ENCODE data around the gene CCDC183.
"Not testable (repeated sequence)": the region's sequence is repeated elsewhere in the genome, so short reads cannot be mapped to it uniquely, and the experiment has no call there.

CCDC183 gene

DNA sequence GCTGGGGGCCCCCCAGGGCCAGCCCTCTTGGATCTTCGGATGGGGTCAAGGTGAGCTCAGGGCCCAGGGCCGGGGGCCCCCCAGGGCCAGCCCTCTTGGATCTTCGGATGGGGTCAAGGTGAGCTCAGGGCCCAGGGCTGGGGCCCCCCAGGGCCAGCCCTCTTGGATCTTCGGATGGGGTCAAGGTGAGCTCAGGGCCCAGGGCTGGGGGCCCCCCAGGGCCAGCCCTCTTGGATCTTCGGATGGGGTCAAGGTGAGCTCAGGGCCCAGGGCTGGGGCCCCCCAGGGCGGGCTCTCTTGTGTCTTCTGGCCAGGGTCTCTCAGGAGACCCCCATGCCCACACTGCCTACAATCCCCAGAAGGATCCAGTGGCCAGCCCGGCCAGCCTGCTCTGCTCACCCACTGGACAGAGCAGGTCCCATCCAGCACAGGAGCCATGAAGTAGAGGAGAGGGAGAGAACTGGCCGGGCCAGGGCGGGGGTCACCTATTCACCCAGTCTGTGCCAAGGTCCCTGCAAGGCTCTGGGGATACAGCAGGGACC is 6.9 kb downstream of the CCDC183 start:
- DNase-seq = not testable (repeated sequence)

DNA sequence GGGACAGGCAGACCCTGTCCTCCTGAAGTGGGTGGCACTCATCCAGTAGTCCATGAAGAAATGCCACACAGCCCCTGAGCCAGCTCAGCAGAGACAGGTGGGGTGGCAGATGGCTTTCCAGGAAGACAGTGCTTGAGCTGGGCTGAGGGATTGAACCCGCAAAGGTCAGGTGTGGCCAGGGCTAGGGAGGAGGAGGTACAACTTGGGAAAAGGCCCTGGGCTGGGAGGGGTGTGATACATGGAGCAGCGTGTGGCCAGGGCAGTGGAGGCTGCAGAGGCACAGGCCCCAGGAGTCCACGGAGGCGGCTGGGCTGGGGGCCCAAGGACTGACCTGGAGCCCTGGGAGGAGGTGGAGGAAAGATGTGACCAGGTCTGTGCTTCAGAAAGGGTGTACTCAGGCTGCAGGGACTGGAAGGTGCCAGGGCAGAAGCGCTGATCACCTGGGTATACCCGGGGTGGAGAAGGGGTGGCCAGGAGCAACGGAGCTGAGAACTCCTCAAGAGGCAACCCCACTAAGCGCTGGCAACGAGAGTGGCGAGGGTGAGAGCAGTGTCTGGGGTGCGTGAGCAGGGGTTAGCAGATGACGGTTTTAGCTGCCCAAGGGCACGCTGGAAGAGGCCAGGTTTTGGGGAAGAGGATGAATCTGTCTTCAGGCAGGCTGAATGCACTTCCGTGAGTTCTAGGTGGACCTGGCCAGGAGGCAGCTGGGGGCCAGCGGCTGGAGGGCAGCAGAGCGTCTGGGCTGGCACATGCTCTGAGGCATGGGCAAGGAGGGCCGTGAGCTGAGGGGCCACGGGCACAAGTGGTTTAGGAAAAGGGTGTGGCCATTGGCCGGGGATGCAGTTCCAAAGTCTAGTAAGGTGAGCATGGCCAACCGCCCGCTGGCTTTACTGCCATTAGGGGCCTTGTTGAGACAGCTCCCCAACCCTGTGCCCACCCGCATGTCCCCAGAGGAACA is 7.7 kb downstream of the CCDC183 start:
- DNase-seq = no peak

DNA sequence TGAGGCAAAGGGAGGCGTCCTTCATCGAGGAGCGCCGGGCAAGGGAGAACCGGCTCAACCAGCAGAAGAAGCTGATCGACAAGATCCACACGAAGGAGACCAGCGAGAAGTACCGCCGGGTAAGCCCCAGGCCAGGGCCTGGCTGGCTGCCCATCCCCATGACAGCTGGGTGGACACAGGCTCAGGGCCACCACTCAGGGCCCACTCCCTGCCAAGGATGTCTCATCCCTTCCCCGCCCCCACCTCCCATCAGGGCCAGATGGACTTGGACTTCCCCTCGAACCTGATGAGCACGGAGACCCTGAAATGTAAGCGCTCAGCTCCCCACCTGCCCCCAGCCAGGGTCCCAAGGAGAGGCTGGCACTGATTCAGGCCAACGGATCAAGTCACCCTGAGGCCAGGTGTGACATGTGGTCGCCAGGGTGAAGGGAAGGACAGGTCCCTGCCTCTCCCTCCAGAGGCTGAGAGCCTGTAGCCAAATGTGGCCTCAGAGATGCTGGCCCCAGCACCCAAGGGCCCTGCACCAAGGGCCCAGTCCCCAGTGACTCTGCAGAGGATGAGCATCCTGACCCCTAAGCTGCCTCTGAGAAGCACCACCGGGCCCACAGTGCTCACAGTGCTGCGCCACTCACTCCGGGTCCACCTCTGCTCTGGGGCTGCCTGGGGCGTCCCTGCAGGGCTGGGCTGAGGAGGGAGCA is 8.5 kb downstream of the CCDC183 start:
- no peak for DNase-seq

DNA sequence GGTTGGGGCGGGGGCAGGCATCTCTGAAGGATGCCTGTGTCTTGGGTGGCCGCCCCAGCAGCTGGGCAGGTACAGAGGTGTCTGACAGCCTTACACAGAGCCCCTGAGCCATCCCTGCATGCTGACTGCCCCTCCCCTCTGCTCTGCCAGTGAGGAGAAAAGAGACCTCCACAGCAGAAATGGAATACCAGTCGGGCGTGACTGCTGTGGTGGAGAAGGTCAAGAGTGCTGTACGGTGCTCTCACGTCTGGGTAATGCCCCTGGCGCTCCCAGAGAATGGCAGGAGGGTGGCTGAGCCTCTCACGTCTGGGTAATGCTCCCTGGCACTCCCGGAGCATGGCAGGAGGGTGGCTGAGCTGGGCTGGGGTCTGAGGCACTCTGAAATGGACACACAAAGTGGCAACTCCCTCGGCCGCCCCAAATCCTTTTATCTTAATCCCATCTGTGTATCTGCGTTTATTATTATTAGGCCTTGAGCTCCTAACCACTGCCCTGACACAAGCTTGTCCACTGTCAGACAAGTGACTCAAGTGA is 9.1 kb downstream of the CCDC183 start:
- DNase-seq = no peak

DNA sequence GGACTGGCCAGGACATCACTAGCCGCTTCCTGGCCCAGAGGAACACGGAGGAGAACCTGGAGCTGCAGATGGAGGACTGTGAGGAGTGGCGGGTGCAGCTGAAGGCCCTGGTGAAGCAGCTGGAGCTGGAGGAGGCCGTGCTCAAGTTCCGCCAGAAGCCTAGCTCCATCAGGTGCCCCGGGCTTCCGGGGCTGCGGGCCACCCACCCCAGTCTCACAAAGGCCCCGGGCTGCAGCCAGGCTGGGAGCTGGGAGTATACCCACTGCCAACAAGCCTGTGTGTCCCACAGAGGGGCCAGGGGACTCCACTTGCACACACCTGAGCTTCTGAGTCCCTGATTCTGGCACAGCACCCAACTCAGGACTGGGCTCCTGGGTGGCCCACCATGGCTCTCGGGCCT is 9.9 kb downstream of the CCDC183 start:
- no peak for DNase-seq

DNA sequence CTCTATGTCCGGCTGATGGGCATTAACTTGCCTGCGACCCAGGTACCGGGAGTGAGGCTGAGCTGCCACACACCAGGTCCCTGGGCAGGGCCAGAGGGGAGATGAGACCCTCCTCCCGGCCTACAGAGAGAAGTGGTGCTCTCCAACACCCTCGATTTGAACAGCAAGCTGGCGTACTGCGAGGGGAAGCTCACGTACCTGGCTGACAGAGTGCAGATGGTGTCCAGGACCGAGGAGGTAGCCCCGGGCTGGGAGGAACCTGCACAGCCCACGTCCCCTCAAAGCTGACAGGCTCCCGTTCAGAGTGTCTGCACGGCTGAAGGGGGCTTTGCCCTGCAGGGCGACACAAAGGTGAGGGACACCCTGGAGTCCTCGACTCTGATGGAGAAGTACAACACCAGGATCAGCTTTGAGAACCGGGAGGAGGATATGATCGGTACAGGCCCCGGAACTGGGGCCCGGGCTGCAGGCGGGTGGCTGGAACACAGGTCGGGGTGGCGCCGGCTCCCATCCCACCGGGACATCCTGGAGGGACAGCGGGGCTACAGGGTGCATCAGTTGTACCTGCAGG is 10.6 kb downstream of the CCDC183 start:
- no peak for DNase-seq

DNA sequence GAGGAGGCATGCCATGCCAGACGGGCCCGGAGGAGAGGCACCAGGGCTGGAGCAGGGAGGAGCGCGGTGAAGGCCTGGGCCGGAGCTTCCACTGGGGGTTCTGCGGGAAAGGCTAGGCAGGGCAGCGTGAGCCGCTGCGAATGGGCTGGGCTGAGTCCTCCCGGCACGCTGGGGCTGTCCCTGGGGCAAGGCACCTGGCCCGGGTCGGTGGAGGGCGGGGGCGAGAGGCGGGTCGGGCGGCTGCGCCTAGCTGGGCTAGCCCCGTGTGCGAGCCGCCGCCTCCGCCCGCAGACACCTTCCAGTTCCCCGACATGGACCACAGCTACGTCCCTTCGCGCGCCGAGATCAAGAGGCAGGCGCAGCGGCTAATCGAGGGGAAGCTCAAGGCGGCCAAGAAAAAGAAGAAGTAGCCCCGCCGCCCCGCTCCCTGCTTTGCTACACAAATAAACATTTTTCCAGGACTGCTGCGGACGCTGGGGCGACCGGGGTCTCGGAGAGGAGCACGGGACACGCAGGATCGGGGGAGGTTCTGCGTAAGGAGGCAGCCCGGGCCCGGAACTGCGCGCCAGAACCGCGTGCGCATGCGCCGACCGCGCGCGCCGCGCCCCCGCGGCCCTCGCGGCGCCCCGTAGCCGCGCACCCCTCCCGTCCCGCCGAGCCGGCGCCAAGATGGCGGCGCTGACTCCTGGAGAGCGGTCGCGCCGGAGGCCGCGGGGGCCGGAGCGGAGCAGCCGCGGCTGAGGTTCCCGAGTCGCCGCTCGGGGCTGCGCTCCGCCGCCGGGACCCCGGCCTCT is 11.3 kb downstream of the CCDC183 start, which contains the start of gene RABL6:
Gene RABL6 (plus strand): TSS at position 668 of the 794 bp plus-strand sequence. CDS start 249 bp downstream, outside the sequence.
- no peak for DNase-seq

DNA sequence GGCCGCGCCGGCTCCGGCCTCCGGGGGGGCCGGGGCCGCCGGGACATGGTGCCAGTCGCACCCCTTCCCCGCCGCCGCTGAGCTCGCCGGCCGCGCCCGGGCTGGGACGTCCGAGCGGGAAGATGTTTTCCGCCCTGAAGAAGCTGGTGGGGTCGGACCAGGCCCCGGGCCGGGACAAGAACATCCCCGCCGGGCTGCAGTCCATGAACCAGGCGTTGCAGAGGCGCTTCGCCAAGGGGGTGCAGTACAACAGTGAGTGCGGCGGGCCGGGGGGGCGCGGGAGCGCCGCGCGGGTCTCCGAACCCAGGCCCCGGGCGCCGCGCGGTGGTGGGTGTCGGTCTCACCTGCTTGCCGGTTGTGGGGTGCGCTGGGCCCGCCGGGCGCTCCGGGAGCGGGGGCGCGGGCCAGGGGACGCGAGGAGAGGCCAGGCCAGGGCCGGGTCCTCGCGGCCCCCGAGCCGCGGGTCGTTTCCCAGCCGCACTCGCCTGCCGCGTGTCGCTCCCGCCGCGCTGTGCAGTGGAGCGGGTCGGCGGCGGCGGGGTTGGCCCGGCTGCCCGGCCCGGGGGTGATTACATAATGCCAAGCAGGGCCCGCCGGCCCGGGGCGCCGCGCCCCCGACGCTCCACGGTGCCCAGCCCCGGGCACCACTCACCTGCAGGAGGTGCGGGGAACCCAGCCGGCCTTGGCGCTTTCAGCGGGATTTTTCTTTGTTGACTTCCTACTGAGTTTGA is 12.1 kb downstream of the CCDC183 start:
- no peak for DNase-seq

DNA sequence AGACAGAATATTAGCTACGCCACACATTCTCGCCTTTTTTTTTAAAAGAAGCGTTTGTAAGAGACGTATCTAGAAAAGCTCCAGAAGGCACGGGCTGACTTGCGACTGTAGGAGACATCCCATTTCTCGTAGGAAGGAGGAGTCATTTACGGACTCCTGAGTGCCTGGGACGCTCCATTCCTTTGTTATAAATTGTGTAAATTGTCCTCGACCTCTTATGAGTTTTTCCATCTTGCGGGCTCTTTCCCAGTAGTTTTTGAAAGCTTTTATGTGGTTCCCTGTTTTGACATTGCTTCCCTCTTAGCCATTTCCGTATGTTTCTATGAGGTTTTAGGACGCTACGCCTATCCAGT is 12.6 kb downstream of the CCDC183 start:
- no peak for DNase-seq

DNA sequence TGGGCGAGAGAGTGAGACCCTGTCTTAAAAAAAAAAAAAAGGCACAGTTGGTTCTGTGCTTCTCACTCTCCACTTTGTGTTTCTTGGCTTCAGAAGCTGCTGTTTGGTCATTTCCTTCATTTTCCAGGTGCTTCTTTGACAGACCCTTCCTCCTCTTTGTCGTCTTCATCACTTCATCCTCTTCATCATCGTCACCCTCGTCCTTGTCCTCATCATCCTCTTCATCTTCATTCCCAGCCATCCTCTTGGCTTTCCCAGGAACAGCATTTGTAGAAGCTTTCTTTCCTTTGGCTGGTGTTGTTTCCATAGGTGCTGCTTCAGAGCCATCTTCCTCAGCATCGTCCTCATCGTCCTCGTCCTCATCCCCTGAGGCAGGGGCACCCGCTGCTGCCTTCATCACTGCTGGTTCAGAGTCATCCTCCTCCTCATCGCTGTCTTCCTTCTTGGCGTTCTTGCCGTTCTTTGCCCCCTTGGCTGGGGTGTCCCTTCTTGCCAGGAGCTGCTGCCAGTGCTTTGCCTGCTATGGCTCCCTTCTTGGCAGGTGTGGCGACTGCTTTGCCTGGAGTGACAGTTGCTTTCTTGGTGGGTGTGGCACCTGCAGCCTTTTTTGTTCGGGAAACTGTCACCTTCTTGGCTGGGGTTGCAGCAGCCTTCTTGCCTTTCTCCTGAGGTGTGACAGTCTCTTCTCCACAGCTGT is 18.7 kb downstream of the CCDC183 start:
- no peak for DNase-seq

DNA sequence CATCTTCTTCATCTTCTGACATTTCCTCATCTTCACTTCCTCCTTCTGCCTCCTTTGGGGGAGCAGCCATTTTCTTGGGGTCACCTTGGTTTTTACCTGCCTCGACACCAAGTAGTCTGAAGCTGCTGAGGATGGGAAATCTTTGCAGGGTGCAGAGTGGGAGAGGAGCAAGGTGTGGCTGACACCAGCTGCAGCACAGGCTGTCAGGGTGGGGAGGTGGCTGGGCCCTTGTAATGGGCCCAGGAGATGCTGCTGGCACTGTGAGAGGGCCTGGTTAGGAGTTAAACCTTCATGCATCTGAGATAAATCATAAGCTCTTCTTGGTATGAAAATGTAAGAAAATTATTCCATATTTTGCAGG is 19.3 kb downstream of the CCDC183 start:
- DNase-seq = no peak

DNA sequence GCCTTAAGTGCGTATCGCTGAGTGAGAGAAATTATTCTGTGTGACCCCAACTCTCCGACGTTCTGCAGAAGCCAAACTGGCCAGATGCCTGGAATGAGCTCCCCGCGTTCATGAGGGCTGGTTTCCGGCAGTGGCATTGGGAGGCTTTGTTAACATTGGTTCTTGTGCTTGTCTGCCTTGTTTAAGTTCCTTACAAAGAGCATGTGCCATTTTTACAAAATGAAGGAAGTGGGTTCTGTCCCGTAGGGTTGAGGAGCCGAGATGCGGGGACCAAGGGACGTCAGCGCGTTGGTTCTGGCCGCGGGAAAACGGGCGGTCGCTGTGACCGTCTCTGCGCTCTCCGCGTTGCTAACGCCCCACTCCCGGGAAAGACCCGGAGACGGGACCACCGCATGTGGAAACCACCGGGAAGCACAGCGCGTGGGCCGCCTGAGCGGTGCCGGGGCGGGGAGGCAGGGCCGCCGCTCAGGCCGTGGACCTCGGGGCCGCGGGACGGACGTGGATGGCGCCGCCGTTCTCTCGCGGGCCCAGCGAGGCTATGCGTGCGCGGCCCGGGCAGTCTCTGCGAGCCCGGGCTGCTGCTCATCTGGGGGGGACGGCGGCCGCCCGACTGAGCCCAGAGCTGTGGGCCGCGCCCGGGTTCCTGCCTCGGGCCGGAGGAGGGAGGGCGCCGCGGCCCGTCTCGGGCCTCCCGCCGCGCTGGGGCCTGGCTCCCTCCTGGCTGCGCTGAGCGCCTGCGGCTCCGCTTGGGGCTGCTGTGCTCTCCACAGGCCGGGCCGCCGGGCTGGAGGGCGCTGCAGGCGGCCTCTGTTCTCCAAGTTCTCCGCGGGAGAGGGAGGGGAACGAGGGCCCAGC is 25.1 kb downstream of the CCDC183 start:
- no peak for DNase-seq

DNA sequence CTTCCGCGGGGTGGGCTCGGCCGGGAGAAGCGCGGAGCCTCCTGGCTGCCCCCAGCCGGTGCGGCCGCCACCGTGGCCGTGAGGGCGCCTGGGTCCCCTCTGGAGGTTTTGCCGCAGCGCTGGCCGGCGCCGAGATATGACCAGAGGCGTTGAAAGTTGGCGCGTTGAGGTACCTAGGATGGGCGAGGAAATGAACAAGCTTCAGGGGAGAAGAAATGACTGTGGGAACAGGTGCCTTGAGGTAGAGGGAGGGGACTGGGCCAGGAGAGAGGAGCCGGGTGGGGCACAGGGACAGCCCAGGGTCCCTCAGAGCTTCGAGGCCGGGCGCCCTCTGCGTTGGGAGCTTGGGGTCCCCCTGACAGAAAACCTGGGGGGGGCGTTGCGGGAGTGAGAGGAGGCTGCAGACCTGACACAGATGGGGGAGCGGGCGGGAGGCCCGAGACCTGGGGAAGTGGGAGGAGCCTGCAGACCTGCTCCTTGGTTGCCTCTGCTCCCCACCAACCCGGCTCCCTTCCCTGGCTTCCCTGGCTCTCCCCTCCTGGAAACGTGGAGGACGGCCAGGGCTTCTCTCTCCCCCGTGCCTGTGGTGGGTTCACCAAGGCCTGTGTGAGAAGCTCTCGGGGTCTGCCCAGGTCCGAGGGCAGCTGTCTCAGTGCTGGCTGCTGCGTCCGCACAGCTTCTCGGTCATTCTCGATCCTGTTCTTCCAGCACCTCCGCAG is 25.8 kb downstream of the CCDC183 start:
- DNase-seq = no peak

DNA sequence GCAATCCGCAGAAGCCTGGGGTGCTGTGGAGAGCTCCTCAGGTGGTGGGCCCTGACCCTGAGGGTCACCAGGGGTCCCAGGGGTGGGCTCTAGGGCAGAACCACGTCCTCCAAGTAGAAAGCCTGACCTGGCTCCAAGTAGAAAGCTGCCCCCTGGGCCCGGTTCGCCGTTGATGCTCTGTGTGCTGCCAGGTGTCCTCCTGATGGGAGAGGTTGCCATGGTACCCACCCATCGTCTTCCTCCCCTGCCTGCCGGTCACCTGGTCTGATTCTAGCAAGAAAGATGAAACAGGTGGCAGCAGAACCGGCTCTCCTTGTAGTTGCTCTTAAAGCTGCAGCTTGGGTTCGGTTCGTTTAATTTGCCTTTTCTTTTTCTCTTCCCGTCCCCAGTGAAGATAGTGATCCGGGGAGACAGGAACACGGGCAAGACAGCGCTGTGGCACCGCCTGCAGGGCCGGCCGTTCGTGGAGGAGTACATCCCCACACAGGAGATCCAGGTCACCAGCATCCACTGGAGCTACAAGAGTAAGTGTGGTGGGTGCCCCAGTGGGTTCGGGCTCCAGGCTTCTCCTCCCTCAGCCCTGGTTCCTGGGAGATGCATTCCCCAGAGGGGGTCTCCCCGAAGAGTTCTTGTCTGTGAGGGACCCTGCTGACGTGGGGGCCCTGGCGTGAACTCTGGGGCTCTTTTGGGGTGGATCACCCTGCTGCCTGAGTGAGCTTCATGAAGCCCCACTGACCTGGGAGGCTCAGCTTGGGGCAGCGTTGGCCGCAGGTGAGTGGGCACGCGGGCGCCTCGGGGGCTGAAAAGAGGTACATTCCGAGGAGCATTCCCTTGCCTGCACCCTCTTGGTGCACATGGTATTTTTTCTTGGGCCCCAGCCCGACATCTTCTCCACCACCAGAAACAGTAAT is 27.3 kb downstream of the CCDC183 start:
- no peak for DNase-seq

DNA sequence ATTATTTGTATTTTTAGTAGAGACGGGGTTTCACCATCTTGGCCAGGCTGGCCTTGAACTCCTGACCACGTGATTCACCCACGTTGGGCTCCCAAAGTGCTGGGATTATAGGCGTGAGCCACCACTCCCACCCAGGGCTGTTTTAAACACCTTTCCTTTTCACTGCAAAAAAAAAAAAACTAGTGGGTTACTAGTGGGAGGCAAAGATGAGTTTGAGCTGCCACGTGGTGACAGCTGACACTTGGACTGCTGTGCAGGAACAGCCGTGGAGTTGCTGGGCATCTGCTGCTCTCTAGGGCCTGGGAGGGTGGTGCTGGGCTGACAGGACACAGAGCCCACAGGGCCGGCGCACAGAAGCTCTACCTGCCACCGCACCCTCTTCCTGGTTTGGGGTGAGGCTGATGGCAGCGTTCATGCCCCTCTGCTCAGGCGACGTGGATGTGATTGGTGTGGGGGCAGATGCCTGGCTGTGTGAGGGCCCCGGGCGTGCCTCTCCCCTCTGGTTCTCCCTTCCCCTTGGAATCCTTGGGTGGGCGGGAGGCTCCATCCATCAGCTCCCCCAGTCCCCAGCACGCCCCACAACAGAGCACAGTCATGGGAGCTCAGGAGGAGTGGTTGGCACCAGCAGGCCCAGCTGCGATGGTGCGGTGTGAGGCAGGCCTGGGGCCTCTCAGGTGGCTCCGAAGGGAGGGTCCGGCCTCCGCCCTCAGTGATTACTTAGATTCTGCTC is 28.5 kb downstream of the CCDC183 start:
- no peak for DNase-seq

DNA sequence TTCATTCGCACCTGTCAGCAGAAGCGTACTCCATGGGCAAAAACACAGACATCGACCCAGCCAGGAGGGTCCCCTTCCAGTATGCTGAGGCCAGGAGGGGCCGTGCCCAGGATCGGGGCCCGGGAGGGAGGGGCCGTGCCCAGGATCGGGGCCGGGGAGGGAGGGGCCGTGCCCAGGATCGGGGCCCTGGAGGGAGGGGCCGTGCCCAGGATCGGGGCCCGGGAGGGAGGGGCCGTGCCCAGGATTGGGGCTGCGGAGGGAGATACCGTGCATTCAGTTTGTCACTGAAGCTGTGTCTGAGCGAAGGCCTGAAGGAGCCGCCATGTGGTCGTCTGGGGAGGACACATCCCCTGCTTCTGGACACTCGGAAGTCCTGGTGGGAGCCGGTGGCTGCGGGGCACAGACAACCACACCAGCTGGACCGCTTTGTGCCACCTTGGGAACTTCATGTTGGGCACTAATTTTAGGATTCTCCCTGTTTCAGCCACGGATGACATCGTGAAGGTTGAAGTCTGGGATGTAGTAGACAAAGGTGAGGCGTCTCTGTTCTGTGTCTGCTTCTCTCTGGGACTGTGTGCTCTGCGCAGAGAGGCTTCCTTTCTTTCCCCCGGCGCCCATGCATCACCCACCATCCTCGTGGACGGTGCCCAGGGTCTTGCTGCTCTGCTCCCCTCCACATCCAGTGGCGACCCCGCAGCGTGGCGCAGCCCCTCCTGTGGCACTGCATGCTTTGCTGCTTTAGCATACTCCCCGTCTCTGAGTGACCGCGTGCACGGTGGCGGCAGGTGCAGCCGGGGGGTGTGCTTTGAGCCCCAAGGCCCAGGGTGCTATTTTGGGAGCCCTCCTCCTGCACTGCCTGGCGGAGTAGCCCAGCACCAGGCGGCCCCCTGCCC is 29.4 kb downstream of the CCDC183 start:
- no peak for DNase-seq

DNA sequence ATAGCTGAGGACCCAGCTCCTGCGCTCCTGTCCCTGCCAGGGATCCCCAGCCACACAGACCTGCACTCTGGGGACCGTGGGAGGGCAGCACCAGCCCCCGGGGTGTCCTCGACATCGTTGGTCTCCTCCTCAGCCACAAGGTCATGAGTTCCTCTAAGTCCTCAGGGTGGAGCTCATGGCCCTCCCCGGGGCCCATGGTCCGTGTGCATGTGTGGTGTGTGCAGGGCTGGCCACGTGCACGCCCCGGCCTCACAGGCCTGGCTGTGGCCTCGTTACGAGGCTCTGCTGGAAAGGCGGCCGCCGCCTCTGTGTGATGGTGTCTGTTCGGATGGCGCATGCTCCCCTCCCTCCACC is 30.0 kb downstream of the CCDC183 start:
- no peak for DNase-seq
